Measurements from ENCODE around the gene HDAC4. TPM values are rescaled to one million over a fixed set of nuclear protein-coding genes. Genes with fewer than 3 reads are reported as not detected.

Gene HDAC4
- total RNA-seq, 1 experiment from 2014 or later = 44.4 TPM

GRCh38 chr2:239113171-239113570, 287.6 kb downstream of the HDAC4 start:
- Mint-ChIP-seq H3K4me1 (0 out of 2 replicates have a peak, but pooled peaks cover 2% of the 10 kb centered on the region), H3K27ac (no peak overlapping the region), H3K9me3 (no peaks in the 10 kb centered on the region), H3K27me3 (ENCODE audit: low read depth) (no peaks in the 10 kb centered on the region), H3K36me3 (peaks cover 10% of the 10 kb centered on the region; the same call in 1 of the 2 replicates), H3K4me3 (no peak overlapping the region)
- TF ChIP-seq ELF4 (CRISPR knock-in tag; IDR thresholded peaks at IDR 0.05; ENCODE audit: low read depth) (no peak), AR (CRISPR knock-in tag; IDR thresholded peaks at IDR 0.05) (no peak), CTCF (IDR thresholded peaks at IDR 0.05) (no peak), SMAD3 (CRISPR knock-in tag; IDR thresholded peaks at IDR 0.05; ENCODE audit: borderline replicate concordance) (no peak), IRF1 (CRISPR knock-in tag; IDR thresholded peaks at IDR 0.05) (no peak), SP1 (CRISPR knock-in tag; conservative IDR thresholded peaks at IDR 0.05) (no peak), USF1 (CRISPR knock-in tag; IDR thresholded peaks at IDR 0.05) (no peak), NFE2L1 (CRISPR knock-in tag; IDR thresholded peaks at IDR 0.05) (no peak), FOXJ3 (CRISPR knock-in tag; IDR thresholded peaks at IDR 0.05; ENCODE audit: borderline replicate concordance) (no peak), NR2C2 (CRISPR knock-in tag; IDR thresholded peaks at IDR 0.05) (no peak), STAT6 (CRISPR knock-in tag; conservative IDR thresholded peaks at IDR 0.05; ENCODE audit: low read depth) (no peak), ZNF416 (CRISPR knock-in tag; IDR thresholded peaks at IDR 0.05) (no peak), E2F4 (CRISPR knock-in tag; IDR thresholded peaks at IDR 0.05; ENCODE audit: borderline replicate concordance, low read depth) (no peak), ZNF263 (CRISPR knock-in tag; IDR thresholded peaks at IDR 0.05; ENCODE audit: low read depth) (no peak), PREB (CRISPR knock-in tag; IDR thresholded peaks at IDR 0.05; ENCODE audit: borderline replicate concordance) (no peak), NFATC4 (CRISPR knock-in tag; IDR thresholded peaks at IDR 0.05) (no peak), ZBTB43 (CRISPR knock-in tag; IDR thresholded peaks at IDR 0.05) (no peak), SOX15 (CRISPR knock-in tag; IDR thresholded peaks at IDR 0.05) (no peak)
- POLR2A ChIA-PET = no interaction called here
- ATAC-seq = no peak
- CTCF ChIA-PET = no interaction called here
- no peak for DNase-seq (ENCODE audit: low spot score)

All from WTC11 (cell line).